Right cardiac atrium (tissue), 5 donors: ENCODE data around the gene TSHZ1. TPM values are rescaled to one million over a fixed set of nuclear protein-coding genes. Genes with fewer than 3 reads are reported as not detected.

Experiments
- ATAC-seq, 2 donors: fragments of 200-7000 bp; cut with Tn5 transposase; one replicate each; pipeline versions ENCODE4 v1.8.0 to v1.9.1; 2020; ENCODE audit warnings: moderate library complexity in 2 of 2, mild to moderate bottlenecking in 1 of 2
- DNase-seq, 3 donors: peaks; one replicate each; pipeline ENCODE4 v3.0.0-alpha.2; 2020
- H3K27ac ChIP-seq: one replicate; pipeline ENCODE4 v1.5.1; 2013; ENCODE audit warnings: mild to moderate bottlenecking, low read length, control low read depth, moderate library complexity
- H3K27me3 ChIP-seq: one replicate; pipeline ENCODE4 v1.6.1; 2013; ENCODE audit not compliant: control insufficient read depth, insufficient read depth
- H3K4me1 ChIP-seq: one replicate; pipeline ENCODE4 v1.6.1; 2013; ENCODE audit warnings: low read length; ENCODE audit not compliant: control insufficient read depth, insufficient read depth
- H3K4me3 ChIP-seq: one replicate; pipeline ENCODE4 v1.5.1; 2013; ENCODE audit warnings: low read length, control low read depth
- H3K9me3 ChIP-seq: one replicate; pipeline ENCODE4 v1.6.1; 2013; ENCODE audit warnings: low read length; ENCODE audit not compliant: control insufficient read depth
- WGBS: extraction: QIAGEN DNeasy Blood & Tissue Kit; methylation state at CpG from one replicate; pipeline ENCODE4 v1.1.7; 2013; 5-methylcytosine and 5-hydroxymethylcytosine counted together
- intact Hi-C, 4 donors: fragments of 100-400 bp; cut with DNase I; formaldehyde crosslinking; loops; one replicate each; pipeline versions ENCODE4 v1.11.0 to v1.14.0; 2022 to 2023
- polyA plus RNA-seq: library from polyadenylated mRNA; stranded (reverse); fragments of 200-250 nt; gene quantifications from one replicate; pipeline ENCODE4 v1.2.3, GENCODE V29; 2013
- total RNA-seq, 4 donors: library from RNA; stranded (reverse); fragmentation: NEBNext Ultra II Directional; extraction: Animal tissue kit (Norgen Biotek cat#: 25700); gene quantifications; one replicate each; pipeline ENCODE4 v1.2.1, GENCODE V29; 2021
- donor health status: healthy with polysubstance abuse.
- donor health status: DM: no; HTN: yes; CAD: no.
- donor health status: DM: no; HTN: no; CAD: no.
- donor health status: DM: no; HTN: yes; CAD: no; lungs with severe emphysema.
- donor health status: DM: yes; HTN: yes; CAD: no.

TSHZ1 gene
- total and polyA plus RNA-seq, 5 donors, result 12.7 to 24.7 (median 19.3) TPM

DNA sequence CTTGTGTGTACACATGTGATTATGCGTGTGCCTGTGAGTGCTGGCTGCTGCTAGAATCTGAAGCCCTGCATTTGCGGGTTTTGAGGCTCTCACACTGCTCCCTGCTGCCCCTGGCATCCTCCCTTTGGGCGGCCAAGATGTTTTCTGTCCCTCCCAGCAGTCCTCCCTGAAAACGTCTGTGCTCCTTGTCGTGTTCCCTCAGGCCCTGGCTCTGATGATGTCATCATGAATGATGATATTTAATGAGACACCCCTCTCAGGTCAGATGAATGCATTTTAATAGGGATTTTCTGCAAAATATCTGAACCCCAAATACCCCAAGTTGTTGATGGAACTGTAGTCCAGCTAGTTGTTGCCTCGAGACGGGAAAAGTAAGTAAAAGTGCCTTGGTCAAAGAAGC is 73.1 kb downstream of the TSHZ1 start:
- WGBS, result 89% methylated on average over 7 of the region's 7 CpGs
- Histone ChIP-seq H3K4me3 (no peak overlapping the region), H3K9me3 (no peaks in the 10 kb centered on the region), H3K27me3 (no peaks in the 10 kb centered on the region), H3K4me1 (no peaks in the 10 kb centered on the region), H3K27ac (no peak overlapping the region)
- ATAC-seq, result no peak
- intact Hi-C loops, result no loop called here
- no peak for DNase-seq

DNA sequence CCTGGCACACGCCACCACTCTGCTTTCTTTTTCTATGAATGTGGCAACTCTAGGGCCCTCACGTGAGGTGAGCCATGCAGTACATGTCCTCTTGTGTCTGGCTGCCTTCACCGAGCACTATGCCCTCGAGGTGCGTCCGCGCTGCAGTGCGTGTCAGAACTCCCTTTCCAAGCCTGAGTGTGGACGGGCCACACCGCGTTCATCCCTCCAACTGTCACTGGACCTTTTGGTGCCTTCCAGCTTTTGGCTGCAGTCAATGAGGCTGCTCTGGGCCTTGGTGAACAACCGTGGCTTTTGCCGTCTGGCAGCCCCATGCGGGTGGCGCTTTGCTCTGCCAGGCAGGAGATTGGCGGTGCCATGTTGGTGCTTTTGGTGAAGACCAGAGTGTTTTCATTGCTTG is 74.0 kb downstream of the TSHZ1 start:
- WGBS, result 97% methylated on average over 16 of the region's 16 CpGs
- intact Hi-C loops, result no loop called here
- no peak overlapping the region for H3K4me3 ChIP-seq

DNA sequence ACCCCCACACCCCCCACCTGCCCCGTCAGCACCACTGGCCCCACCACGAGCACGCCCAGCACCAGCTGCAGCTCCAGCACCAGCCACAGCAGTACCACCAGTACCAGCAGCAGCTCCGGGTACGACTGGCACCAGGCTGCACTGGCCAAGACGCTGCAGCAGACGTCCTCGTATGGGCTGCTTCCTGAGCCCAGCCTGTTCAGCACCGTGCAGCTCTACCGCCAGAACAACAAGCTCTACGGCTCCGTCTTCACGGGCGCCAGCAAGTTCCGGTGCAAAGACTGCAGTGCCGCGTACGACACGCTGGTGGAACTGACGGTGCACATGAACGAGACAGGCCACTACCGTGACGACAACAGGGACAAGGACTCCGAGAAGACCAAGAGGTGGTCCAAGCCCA is 75.3 kb downstream of the TSHZ1 start:
- H3K9me3 ChIP-seq, result no peaks in the 10 kb centered on the region
- no peaks in the 10 kb centered on the region for H3K4me1 ChIP-seq
- H3K4me3 ChIP-seq, result no peak overlapping the region
- no peaks in the 10 kb centered on the region for H3K27me3 ChIP-seq
- no peak overlapping the region for H3K27ac ChIP-seq
- WGBS, result 98% methylated on average over 24 of the region's 24 CpGs
- DNase-seq (no peak), ATAC-seq (no peak)
- intact Hi-C loops, result no loop called here

More for the DNA sequence above, 74.0 kb downstream of the TSHZ1 start:
- Histone ChIP-seq H3K27me3 (no peaks in the 10 kb centered on the region), H3K9me3 (no peaks in the 10 kb centered on the region), H3K4me1 (no peaks in the 10 kb centered on the region), H3K27ac (no peak overlapping the region)
- ATAC-seq (no peak), DNase-seq (no peak)

DNA sequence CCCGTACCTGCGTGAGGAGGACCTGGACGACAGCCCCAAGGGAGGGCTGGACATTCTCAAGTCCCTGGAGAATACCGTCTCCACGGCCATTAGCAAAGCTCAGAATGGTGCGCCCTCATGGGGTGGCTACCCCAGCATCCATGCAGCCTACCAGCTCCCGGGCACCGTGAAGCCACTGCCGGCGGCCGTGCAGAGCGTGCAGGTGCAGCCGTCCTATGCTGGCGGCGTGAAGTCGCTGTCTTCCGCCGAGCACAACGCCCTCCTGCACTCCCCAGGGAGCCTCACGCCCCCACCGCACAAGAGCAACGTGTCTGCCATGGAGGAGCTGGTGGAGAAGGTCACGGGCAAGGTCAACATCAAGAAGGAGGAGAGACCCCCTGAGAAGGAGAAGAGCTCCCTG is 76.4 kb downstream of the TSHZ1 start:
- Histone ChIP-seq H3K27ac (no peak overlapping the region), H3K4me3 (no peak overlapping the region), H3K4me1 (no peaks in the 10 kb centered on the region), H3K27me3 (no peaks in the 10 kb centered on the region), H3K9me3 (no peaks in the 10 kb centered on the region)
- WGBS, result 97% methylated on average over 23 of the region's 23 CpGs
- ATAC-seq, result no peak
- DNase-seq, result peak in 1 of 3 donors; percentile 22
- intact Hi-C loops, result no loop called here

DNA sequence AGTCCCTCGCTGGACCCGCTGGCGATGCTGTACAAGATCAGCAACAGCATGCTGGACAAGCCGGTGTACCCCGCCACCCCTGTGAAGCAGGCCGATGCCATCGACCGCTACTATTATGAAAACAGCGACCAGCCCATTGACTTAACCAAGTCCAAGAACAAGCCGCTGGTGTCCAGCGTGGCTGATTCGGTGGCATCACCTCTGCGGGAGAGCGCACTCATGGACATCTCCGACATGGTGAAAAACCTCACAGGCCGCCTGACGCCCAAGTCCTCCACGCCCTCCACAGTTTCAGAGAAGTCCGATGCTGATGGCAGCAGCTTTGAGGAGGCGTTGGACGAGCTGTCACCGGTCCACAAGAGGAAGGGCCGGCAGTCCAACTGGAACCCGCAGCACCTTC is 77.1 kb downstream of the TSHZ1 start:
- 97% methylated on average over 24 of the region's 24 CpGs for WGBS
- ATAC-seq, result no peak
- no peak overlapping the region for H3K4me3 ChIP-seq
- H3K9me3 ChIP-seq, result no peaks in the 10 kb centered on the region
- peak in 2 of 3 donors; percentile 35 to 46 for DNase-seq
- intact Hi-C loops, result no loop called here
- no peak overlapping the region for H3K27ac ChIP-seq
- no peaks in the 10 kb centered on the region for H3K27me3 ChIP-seq
- H3K4me1 ChIP-seq, result no peaks in the 10 kb centered on the region

DNA sequence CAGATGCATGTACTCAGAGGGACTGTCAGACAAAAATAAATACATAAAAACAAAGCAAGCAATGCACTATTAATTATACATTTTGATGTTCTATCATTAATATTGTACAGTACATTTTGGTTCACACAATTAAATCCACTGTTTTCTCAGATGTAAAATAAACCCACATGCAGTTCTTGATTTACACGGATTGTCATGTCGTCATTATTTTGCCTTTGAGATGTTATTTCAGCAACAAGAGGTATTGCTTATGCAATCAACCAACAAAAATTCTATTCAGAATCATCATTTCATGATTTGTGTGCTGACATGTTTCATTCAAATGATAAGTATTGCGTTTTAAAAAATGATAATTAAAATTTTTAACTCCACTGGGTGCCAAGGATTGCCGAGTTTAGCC is 79.2 kb downstream of the TSHZ1 start:
- Histone ChIP-seq H3K4me1 (no peaks in the 10 kb centered on the region), H3K4me3 (no peak overlapping the region), H3K27me3 (no peaks in the 10 kb centered on the region), H3K27ac (no peak overlapping the region), H3K9me3 (no peaks in the 10 kb centered on the region)
- ATAC-seq (no peak), DNase-seq (no peak)
- intact Hi-C loops, result no loop called here
- 82% methylated on average over 4 of the region's 4 CpGs for WGBS

DNA sequence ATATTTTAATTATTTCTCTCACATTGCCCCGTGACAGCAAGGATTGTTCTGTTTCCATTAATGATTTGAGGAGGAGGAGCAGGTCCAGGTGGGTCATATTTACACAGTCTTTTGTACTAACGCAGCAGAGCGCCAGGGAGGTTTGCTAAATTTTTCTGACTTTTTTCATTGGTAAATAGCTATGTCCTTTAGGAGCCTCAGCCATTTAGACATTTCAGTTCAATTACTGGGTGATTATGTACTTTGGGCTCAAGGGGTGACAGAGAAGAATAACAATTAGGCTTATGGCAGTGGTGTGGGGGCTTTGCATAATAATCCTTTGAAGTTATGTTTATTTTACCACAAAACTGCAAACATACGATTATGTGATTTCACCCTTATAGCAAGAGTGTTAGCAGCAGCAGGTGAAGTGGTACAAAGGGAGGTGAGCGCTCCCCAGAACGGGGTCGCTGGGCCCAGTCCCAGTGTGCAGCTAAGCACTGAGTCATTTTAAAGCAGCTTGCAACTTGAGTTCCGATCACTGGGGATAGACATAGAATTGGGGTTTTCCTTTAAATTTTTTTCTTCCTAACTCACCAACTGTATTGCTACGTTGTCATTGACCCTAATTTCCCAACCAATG is 80.3 kb downstream of the TSHZ1 start:
- H3K27ac ChIP-seq, result no peak overlapping the region
- no peaks in the 10 kb centered on the region for H3K9me3 ChIP-seq
- H3K4me3 ChIP-seq, result no peak overlapping the region
- ATAC-seq (no peak), DNase-seq (no peak)
- 94% methylated on average over 9 of the region's 9 CpGs for WGBS
- H3K27me3 ChIP-seq, result no peaks in the 10 kb centered on the region
- no peaks in the 10 kb centered on the region for H3K4me1 ChIP-seq
- intact Hi-C loops, result no loop called here

DNA sequence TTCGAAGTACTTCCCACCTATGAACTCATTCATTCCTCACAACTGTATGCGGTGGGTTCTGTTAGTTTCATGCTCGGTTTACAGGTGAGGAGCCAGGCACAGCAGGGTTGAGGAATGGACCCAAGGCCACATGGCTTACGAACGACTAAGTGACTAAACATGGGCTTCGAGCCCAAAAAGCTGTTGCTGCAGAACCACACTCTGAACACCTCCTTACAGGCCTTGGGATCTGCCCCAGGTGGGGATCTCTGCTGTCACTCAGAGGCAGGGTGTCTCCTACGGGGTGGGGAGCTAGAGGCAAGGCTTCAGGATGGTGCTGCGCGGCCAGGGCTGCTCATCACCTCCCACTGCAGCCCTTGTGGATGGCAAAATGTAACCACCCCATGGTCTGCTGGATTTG is 80.9 kb downstream of the TSHZ1 start:
- ATAC-seq (no peak), DNase-seq (no peak)
- H3K27ac ChIP-seq, result no peak overlapping the region
- H3K4me3 ChIP-seq, result no peak overlapping the region
- H3K9me3 ChIP-seq, result no peaks in the 10 kb centered on the region
- no peaks in the 10 kb centered on the region for H3K4me1 ChIP-seq
- no peaks in the 10 kb centered on the region for H3K27me3 ChIP-seq
- WGBS, result 88% methylated on average over 9 of the region's 9 CpGs
- intact Hi-C loops, result no loop called here

DNA sequence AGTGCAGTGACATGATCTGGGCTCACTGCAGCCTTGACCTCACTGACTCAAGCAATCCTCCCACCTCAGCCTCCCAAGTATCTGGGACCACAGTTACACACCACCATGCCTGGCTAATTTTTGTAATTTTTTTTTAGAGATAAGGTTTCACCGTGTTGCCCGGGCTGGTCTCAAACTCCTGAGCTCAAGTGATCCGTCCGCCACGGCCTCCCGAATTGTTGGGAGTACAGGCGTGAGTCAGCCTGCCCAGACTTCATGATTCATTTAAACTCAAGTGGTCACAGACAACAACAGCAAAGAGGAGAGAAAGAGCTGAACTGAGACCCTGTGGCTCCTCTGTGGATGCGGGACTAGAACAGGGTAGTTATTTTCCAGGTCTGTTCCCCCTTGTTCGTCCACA is 83.0 kb downstream of the TSHZ1 start:
- no peak for DNase-seq
- 95% methylated on average over 9 of the region's 9 CpGs for WGBS
- Histone ChIP-seq H3K4me1 (no peaks in the 10 kb centered on the region), H3K27ac (no peak overlapping the region), H3K9me3 (no peaks in the 10 kb centered on the region), H3K4me3 (no peak overlapping the region), H3K27me3 (no peaks in the 10 kb centered on the region)
- no peak for ATAC-seq
- intact Hi-C loops, result no loop called here

DNA sequence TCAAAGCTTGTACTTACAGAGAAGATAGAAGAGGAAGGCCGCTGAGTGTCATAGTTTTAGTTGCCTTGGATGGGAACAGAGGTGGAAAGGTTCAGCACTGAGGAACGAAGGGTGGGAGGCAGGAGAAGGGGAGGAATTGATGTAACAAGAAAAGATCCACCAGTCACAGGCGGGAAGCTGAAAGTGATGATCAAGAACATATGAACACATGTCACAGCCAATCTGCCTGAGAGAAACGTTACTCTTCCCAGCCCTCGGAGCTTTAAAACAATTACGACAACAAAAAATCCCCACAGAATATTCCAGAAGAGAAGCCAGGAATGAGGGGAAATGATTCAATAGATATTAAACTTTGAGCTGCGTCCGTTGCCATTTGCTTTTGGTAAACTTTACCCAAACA is 87.1 kb downstream of the TSHZ1 start:
- no peak for ATAC-seq
- H3K4me1 ChIP-seq, result no peaks in the 10 kb centered on the region
- H3K27ac ChIP-seq, result no peak overlapping the region
- H3K27me3 ChIP-seq, result no peaks in the 10 kb centered on the region
- WGBS, result 47% methylated on average over 8 of the region's 8 CpGs
- DNase-seq, result no peak
- H3K4me3 ChIP-seq, result no peak overlapping the region
- no peaks in the 10 kb centered on the region for H3K9me3 ChIP-seq
- intact Hi-C loops, result no loop called here

DNA sequence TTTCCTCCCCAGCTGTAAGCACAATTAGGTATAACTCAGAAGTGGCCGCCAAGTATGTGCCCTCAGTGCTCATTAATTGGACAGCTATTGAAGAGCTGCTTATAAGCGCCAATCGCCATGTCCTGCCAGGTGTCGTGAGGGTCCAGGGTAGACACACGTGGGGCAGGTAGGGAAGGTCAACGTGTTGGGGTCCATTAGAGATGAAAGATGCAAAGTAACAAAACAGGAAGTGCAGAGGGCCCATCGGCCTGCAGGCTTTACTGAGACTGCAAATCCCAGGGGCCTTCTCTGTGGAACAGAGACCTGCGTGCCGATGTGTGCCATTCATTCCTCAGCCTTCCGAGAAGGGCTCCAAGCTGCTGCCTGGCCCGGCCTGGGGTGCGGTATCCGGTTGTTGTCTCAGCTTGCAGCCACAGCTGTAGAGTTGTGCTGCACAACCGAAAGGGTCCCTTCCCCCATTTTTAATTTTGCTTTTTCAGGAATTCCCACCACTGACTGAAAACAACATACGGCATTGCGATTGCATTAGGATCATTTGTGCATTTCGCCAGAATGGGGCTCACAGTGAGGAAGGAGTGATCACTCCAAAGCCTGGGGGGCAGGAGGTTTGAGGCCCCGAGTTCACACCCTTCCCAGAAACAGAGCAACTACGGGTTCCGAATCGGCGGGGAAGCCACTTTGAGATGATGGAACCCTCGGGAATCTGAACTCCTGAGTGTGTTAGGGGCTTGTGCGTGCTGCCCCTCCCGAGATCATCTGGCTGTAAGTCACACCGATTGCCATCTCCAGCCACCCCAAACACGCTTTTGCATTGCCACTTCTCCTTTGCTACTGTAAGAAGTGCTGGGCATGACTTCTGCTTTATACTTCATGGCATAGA is 94.3 kb downstream of the TSHZ1 start:
- 91% methylated on average over 27 of the region's 27 CpGs for WGBS
- no peaks in the 10 kb centered on the region for H3K4me1 ChIP-seq

More for the DNA sequence above, 94.3 kb downstream of the TSHZ1 start:
- DNase-seq (no peak), ATAC-seq (no peak)
- H3K4me3 ChIP-seq, result no peak overlapping the region
- intact Hi-C loops, result no loop called here
- H3K9me3 ChIP-seq, result no peaks in the 10 kb centered on the region
- no peaks in the 10 kb centered on the region for H3K27me3 ChIP-seq
- H3K27ac ChIP-seq, result no peak overlapping the region
